ENCODE measurements around the gene IQSEC1.

Gene IQSEC1

DNA sequence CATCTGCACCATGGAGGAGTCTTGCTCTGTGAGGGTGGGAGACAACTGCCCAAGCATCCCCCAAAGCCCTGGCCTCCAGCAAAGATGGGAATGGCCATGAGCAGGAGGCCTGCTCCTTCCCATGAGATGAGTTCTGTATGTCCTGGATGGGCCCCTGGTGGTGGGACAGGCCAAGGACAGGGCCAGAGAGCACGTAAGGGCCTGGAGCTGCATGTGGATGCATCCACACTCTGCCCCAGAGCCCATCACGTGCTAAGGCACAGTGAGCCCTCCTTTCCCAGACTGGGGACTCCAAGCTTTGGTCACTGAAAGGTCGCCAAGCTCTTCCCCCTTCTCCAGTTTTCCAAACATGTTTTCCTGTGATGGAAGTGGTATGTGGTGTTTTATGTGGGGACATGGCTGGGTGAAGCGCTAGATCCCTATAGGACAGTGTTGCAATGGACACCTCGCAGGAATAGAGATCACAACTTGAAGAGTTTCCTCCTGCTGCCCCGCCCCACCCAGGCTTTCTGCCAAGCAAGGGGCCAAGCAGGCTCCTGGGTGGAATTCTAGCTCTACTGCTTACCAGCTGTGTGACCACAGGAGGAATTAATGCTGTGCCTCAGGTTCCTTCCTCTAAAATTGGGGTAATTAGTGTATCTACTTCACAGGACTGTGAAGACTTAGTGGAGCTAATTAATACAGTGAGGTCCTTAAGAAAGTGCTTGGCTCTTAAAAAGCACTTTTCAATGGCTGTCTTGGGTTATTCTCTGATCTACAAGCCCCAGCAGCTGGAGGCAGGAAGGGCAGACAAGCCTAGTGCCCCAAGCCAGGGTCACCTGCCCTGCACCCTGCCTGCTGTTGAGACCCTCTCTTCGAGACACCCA lies 125.5 kb downstream of the IQSEC1 start:
- no peak for FAIRE-seq

DNA sequence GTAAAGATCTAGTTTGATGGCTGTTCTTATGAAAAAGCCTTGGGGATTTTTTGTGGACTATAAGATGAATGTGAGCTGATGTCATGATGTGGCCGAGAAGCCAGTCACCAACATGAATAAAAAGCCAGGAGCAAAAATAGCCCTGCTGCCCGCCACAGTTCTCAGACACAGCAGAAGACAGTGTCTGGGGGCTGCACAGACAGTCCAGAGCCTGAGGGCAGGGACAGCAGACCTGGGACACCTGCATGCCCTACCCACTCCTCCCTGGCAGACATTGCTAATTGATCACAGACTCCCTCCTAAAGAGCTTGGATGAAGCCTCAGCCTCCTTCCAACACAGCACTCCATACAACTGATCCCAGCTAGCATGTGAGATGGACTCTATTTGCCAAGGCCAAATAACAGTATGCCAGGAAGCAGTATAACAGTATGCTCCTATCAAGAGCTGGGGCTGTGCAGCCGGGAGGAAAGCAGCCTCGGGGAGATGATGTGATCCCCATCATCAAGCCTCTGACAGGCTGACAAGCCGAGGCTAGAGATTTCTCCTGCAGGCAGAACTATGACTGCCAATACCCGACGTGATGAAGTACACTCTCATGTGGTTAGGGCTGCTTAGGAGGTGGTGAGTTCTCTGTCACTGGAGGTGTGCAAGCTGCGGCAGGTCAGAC lies 126.4 kb downstream of the IQSEC1 start:
- no peak for FAIRE-seq

DNA sequence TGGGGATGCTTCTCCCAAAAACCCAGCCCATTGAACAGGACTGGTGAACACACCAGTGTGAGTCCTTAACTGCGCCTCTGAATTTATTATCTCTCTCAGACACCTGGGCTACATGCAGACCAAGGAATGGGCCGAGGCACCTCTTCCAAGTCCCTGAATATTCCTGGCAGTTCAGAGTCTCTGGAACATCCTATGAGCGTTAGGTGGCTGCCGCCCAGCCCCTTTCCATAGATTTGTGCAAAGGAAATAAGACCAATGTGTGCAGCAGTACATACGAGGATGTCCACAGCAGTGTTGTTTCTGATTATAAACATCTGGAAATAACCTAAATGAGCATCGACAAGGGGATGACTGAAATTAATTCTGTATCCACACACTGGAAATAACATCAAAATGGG lies 127.0 kb downstream of the IQSEC1 start:
- FAIRE-seq: no peak

DNA sequence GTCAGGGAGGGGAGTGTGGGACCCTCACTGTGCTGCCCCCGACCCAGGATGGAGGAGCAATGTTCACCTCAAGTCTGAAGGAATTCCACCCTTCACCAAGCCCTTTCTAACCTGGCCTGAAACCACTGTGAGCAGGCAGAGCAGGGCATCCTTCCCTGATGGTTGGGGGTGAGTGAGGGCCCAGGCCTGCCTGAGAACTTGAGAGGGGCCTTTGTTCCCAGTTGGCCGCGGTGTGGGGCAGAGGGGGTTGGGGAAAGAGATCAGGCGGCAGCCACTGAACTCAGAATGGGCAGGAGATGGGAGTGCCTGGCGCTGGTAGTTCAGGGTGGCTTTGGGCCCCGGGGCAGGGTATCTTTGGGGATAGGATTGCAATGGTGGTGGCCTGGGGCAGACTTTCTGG lies 128.4 kb downstream of the IQSEC1 start:
- no peak for FAIRE-seq

DNA sequence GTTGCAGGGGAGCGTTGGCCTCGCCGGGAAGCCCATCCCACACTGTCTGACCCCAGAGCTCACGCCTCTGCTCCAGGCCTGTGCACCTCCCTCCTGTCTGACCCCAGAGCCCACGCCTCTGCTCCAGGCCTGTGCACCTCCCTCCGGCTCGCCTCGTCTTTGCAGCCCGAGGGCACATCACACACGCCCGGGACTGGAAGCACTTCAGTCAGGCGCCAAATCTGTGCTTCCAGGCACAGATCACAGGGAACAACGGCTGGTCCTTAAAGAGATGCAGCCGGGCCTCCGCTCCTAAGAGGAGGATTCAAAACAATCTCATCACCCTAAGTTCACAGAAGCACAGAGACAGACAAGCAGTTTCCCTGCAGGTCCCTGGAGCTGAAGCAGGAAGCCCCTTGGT lies 128.8 kb downstream of the IQSEC1 start:
- no peak for FAIRE-seq

DNA sequence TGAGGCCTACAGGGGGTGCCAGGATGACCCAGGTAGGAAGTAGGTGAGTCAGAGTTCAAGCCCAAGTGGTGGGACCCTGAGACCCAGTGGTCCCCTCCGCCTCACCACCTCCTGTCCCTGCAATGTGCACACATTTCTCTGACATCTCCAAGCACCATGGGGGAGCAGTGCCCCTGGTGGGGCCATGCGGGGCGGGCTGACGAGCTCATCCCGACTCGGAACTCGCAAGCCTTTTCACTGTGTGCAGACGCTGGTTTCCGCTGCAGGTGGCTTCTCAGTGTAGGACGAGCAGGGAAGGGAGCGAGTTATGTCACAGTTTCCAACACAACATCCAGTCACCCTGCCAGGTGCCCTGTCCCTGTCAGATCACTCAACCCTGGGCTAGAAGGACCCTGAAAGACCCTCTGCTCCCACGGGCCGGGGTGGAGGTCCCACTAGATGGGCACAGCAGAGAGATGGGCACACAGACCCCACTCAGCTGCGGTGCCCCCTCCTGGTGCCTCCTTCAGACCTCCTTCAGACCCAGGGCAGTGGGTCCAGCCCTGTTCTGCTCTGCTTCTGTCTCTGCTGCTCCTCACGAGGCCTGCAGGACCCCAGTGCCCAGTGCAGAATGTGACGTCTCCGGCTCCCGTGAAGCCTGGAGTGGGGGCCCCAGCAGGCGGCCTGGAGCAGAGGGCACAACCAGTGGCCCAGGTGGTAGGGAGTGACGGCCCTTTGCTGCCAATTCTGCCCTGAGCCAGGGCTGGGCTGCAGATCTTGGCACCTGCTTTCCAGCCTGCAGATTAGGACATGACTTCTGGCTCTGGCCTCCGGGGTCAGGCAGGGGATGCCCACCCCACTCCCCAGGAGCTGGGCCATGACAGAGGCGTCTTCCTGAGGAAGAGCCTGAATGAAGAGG lies 129.9 kb downstream of the IQSEC1 start:
- FAIRE-seq: no peak

DNA sequence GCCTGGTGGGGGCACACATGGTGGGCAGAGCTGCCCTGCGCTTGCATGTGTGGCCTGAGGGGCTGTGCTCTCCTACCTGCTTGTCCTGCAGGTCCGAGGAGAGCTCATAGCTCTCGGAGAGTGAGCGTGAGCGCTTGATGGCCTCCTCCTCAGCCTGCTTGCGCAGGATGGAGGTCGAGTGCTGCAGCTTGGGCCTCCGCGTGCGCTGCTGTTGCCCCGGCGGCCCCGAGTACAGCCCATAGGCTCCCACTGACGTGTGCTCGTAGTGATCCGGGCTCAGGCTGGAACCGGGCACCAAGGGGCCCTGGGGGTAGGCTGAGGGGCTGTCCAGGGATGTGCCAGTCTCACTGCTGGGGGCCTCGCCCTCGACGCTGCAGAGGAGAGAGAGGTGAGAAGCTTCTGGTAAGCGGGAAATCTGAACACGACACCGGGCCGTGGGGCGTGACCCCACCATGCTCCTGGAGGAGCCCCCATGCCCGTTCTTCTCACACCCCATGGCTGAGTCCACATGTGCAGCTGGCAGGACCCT lies 131.7 kb downstream of the IQSEC1 start:
- FAIRE-seq: no peak

DNA sequence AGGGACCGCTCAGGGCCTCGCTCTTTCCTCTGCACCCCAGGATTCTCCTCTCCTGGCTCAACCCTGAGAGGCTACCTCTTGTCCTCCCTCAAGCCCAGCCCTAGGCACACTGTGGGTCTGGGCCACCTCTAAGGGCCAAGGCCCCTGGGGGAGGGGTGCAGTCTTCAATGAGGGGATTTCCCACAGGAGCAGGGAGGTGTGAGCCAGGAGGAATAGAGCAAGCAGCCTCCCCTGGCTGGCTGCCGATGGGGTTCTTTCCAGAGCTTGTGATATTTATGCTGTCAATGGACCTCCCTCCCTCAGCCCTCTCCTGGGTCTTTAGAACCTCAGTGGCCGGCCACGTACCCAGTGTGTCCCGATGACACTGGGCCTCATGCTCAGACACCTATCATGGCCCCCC lies 132.4 kb downstream of the IQSEC1 start:
- no peak for FAIRE-seq

DNA sequence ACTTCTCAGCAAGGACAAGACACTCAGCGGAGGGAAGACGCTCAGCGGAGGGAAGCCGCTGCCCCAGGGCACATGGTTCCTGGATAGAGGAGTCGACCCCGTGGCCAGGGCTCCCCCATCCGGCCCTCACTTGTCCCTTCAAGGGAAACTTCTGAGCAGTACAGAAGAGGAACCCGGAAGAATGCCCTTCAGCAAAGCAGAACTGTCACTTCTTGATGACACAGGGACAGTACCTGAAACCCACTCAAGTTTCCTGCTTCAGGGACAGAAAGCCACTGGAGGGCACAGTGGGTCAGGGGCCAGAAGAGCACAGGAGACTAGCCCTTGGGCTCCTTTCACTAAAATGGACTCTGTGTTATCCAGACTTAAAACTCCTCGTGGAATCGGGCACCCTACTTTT lies 134.1 kb downstream of the IQSEC1 start:
- no peak for FAIRE-seq

DNA sequence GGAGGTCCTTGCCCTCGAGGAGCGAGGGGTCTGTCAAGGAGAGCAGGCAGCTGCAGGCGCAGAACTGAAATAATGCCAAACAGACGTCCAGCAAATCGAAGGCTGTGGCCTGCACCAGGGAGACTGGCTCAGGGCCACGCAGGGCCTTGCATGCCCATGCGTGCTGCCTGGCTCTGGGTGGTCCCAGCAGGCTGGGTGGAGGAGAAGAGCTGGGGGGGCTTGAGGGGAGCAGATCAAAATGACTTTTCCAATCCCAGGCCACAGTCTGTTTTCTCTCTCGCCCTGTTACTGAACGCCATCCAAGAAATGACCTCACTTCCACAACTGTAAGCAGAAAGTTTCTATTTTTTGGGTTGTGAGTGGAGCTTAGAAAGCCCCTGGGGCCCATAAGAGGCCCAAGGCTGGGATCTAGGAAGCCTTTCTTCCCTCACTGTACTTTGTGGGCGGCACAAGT lies 134.9 kb downstream of the IQSEC1 start:
- no peak for FAIRE-seq

DNA sequence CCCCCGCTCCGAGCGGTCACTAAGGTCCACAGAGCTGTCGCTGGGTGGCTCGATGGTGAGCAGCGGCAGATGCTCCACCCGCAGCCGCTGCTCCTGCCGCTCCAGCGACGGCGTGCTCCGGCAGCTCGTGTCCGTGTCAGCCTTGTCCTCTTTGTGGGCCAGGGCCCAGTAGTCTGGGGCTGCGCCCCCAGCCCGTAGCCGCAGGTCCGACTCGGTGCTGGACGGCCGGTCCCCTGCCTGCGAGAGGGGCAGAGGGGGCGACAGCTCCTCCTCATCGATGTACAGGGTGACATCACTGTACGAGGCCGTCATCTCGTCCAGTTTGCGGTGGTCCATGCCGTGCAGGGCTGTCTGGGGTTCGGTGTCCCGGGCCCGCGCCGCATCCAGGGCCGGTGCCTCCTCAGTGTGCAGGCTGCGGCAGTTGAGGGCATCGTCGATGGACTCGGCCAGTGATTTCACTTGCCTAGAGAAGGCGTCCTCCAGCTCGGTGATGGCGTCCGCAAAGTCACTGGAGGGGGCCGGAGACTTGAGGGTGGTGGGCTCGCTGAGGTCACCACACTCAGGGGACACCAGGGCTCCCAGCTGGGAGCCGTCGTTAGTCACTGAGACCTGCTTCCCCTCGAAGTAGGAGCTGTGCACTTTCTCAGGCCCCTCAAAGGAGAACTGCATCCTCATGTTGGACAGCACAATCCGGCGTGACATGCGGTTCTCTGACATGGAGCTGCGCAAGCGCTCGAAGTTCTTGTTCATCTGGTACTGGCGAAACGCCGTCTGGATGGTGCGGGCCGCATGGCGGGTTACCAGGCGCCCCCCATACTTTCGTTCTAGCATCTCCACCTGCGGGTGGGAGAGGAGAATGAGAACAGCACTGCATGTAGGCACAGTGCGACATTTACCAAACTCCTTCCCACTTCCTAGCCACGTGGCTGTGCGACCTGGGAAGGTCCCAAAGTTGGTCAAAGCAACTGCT lies 137.1 kb downstream of the IQSEC1 start:
- FAIRE-seq: no peak

DNA sequence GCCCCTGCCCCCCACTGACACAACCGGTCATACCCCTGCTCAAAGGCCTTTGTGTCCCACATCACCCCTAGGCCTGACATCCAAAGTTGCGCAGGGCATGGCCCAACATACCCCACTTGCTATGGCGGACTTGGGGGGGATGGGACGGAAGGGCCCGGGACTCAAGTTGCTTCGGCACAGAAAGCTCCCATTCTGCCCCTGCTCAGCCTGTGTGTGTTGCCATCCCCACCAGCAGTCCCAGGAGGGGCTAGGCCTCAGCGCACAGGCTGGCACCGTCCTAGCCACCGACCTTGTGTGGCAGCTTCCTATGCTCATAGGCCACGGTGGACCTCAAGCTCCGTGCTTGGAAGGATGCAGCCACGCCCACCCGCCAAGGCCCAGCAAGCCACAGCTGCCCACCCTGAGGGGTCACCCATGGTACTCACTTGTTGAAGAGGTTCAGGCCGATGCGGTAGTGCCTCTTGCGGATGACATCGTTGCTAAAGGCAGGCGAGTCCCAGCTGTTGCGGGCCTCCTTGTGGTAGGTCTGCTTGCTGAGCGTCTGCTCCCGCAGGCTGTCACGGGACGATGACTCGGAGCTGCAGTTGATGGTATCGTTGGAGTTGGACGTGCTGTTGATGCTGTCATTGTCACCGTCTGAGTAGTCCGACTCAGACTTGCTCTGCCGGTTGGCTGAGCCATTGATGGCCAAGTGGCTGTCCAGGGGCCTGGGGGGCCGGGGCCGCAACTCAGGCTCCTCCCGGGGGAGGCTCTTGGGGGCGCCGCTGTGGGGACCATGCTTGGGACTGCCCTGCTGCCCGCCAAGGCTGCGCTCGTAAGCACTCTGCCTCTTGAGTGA lies 138.0 kb downstream of the IQSEC1 start:
- FAIRE-seq: no peak

DNA sequence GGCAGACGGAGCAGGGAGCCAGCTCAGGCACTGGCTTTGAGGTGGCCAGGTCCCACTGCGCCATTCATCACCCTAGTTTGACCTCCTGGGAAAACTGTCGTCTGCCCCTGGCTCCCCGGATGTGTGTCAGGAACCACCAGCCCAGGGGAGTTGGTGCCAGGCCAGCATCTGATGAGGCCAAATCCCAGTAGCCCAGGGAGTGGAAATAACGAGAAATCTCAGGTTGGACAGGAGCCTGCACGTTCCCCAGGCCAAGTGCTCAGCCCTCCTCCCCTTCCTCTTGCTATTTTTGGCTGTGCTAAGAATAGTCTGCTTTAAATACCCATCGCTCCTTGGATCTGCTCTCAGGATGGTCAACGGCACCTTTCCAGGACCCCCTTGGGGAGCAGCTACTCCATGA lies 138.8 kb downstream of the IQSEC1 start:
- FAIRE-seq: no peak

DNA sequence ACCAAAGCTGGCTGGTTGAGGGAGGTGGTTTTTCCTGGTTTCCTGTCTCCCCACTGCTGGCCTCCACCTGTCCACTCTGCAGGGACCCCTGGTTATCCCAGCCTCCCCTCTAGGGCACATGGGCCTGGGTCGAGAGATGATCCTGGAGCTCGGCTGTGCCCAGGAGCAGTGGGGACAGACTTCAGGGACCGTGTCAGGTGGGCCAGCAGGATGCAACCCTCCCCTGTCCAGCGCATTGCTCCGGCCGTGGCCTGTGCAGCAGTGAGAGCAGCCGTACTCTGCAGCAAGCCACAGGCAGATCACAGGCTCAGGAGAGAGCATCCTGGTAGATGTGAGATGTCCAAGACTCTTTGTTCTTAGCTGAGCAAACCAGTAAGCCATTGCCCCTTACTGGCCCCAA lies 139.3 kb downstream of the IQSEC1 start:
- FAIRE-seq: no peak

DNA sequence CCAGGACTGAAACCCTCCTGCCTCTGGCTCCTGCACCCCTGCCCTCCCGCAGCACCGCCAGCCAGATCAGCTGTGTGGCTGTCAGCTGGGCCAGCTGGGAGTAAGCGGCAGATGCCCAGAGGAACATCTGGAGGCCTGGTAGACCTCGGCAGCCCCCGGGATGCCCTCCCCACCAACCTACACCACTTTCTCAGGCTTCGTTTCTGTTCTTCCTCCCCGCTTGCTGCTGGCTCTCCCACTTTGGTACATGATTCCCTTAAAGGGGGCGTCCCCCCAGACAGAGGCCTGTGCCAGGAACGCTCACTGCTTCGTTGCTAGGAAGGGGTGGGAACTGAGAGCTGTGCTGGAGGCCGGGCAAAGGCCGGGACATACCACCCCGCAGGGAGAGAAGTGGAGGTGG lies 140.5 kb downstream of the IQSEC1 start:
- FAIRE-seq: no peak

DNA sequence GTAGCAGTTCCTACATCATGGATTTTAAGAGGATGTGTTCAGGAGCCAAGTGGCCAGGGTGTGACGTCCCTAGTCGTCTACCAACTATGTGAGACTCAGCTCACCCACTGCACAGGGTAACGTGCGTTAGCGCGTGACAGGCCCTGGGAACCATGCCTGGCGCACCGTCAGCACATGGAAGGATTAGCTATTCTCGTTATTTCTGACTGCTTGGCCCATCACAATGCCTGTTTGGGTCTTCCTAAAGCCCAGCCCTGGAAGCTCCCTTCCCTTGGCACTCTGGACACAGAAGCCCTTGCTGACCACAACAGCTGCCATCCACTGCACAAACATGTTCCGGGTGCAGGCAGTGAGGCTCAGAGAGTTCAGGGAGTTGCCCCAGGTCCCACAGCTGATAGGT lies 140.9 kb downstream of the IQSEC1 start:
- FAIRE-seq: no peak

DNA sequence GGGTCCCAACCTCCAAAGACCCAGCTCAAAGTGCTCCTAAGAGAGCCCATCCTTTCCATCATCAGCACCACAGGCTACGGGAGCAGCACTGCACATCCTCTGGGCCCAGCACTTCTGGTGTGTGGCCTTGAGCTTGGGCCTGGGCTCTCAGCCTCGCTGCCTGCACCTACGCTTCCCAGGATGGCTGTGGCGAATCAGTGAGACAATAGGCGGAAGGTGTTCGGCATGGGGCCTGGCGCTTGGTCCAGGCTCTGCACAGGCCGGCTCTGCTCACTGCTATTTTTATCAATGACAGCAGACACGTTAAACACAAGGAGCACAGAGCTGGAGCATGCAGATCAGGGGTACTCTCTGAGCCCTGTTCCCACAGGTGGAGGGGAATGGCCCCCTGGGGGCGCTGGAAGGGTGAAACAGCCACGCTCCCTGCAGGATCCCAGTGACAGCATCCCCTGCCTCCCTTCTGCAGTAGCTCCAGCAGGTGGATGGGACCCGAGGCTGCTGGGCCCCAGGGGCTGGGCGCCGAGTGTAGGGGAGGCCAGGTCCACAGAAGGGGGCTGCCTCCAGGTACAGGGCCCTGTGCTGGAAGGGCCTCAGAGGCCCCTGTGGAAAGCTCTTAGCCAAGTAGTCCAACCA lies 141.8 kb downstream of the IQSEC1 start:
- no peak for FAIRE-seq

DNA sequence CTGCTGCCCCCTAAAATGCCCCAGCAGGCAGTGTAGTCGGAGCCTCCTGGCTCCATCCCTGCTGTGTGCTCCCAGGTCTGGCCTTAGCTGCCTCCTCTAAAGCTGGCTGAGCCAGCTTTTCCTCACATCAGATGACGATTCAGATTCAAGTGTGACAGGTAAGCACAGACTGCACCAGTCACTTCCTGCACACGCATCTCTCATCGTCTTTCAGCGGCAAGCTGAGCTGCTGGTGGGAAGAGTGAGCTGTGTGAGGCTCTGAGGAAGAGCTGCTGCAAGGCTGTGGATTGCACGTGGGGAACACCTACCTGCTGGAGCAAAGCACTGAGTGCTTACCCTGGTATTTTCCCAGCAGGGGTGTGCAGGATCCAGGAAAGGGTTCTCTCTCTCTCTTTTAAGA lies 143.4 kb downstream of the IQSEC1 start:
- no peak for FAIRE-seq

DNA sequence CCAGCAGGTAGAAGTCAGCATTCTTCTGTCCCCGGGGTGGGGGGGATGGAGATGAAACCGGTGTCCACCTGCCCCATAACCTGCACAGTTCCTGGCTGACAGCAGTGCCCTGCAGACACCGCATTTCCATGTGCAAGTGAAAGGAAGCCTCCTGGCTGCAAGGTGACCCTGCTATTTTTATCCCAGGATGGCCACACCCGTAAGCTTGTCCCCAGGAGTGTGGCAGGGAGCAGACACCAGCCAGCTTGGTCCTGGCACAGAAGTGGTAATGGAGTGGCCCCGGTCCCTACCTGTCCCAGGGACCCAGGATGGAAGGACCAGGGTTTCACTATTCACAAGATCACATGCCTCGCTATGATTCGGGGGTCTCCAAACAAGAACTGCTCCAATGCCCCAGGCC lies 146.6 kb downstream of the IQSEC1 start:
- FAIRE-seq: no peak

DNA sequence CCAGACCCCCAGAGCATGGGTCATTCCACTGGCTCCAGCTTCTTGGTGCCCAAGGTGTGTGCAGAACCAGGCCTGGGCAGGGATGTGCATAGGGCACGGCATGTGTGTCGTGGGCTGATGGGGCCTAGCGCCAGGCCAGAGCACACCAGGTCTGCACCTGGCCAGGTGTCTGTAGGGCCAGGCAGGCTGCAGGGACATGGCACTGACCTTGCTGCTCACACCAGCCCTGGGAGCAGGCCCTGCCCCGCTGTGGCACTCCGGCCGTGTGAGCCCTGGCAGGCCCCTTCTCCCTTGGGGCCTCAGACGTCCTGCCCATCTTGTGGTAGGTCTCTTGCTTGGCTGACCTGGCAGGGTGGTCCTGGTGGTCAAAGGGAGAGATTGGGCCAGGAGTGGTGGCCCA lies 147.6 kb downstream of the IQSEC1 start:
- no peak for FAIRE-seq

All from colon (tissue), 2 donors.